Head of caudate nucleus (tissue), 42 donors: Measurements from ENCODE around the gene ZNF236.
"Not testable (repeated sequence)": the region's sequence is repeated elsewhere in the genome, so short reads cannot be mapped to it uniquely, and the experiment has no call there.

Source experiments
- DNase-seq, 42 donors: peaks; one replicate each; pipeline versions ENCODE4 v3.0.0 to v3.0.0-alpha.2; 2020 to 2021; ENCODE audit warnings: mixed read lengths in 7 of 42
- intact Hi-C: fragments of 100-400 bp; cut with DNase I; formaldehyde crosslinking; loops from one replicate; pipeline ENCODE4 v1.15.0; 2022

The ZNF236 gene

DNA sequence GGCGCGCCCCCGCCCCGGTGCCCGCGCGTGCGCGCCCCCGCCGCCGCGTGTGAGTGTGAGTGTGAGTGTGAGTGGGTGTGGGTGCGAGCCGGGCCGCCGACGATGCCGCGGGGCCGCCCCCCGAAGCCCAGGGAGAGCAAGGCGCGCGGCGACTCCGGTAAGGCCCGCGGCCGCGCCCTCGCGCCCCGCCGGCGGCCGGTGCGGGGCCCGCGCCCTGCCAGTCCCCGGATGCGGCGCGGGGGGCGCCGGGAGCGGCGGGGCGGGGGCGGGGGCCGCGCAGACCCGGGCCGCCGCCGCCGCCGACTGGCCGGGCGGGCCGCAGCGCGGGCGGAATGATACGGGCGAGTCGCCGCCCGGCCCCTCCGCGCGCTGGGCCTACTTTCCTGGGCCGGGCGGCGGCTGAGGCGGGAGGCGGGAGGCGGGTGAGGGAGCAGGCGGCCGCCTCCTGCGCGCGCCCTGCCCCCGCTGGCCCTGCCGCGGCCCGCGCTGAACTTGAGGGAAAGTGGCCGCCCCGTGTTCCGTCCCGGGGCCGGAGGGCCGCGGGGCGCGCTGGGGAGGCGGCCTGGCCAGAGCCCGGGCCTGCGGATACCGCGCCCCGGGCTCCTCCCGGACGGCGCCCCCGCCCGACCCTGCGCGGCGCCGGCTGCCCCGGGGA, at the start of gene ZNF236:
TSS of gene ZNF236 (plus strand) at position 52 of the 655 bp plus-strand sequence. CDS start at position 103, 51 bp downstream.
- intact Hi-C loops, result loop anchor here (10.0 kb wide), 1 partner anchor 182 kb away; no protein-coding TSS in a partner anchor
- DNase-seq, result peak in 39 of 42 donors; percentile 28 to 84 (median 69)

DNA sequence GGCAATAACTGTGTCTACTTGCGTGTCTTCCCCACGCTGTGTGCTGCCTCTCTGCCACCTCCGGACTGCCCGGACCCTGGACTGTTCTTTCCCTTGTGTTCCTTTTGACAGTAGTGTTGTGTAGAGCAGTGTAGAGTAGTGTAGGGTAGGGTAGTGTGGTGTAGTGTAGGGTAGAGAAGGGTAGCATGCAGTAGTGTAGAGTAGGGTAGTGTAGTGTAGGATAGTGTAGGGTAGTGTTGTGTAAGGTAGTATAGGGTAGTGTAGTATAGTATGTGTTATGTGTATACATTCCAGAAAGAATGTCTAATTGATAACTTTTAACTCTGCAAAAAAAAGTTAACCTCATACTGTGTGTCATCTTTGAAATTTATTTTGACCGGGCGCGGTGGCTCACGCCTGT, 49.7 kb upstream of the ZNF236 start:
- peak in 1 of 42 donors; percentile 23 for DNase-seq
- intact Hi-C loops, result no loop called here

- intact Hi-C loops, DNase-seq: not testable (repeated sequence)
Measured at GRCh38 chr18:76777036-76777435, 45.3 kb upstream of the ZNF236 start.

DNA sequence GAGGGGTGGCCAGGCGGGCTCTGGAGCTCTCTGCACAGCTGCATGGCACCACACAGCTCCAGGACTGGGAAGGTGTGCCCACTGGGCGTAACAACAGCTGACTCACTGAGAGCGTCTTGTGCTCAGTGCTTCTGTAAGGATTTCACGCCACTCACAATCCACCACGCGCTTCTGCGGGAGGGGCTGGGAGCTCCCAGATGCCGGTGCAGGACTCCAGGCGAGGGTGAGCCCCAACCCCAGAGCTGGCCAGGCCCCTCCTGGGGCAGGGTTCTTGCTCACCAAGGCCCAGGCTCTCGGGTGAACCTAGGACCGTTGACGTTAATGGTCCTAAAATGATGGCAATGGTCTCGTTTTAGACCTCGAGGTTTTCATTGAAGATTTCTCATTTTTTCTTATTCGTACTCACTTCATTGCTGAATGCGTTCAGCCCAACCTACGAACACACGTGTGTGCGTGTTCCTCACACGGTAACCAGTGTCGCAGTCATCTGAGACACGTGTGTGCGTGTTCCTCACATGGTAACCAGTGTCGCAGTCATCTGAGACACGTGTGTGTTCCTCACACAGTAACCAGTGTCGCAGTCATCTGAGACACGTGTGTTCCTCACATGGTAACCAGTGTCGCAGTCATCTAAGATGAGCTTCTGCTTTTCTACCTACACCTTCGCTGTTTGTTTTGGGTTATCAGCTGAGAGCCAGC, 38.4 kb upstream of the ZNF236 start:
- intact Hi-C loops, result no loop called here

DNA sequence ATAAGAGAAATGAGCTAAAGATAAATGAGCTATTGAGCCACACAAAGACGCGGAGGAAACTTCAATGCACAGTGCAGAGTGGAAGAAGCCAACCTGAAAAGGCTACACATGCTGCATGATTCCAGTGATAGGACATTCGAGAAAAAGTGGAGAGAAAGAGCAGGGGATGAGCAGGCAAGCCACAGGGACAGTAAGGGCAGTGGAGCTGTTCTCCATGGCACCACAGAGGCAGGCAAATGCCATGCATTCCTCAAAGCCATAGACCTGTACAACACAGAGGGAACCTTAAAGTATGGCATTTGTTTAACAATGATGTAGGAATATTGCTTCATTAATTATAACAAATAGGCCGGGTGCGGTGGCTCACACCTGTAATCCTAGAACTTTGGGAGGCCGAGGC, 36.5 kb upstream of the ZNF236 start:
- peak in 2 of 42 donors; percentile 4 to 10 for DNase-seq
- intact Hi-C loops, result no loop called here

More for the DNA sequence above, 38.4 kb upstream of the ZNF236 start:
- peak in 1 of 42 donors; percentile 33 for DNase-seq

DNA sequence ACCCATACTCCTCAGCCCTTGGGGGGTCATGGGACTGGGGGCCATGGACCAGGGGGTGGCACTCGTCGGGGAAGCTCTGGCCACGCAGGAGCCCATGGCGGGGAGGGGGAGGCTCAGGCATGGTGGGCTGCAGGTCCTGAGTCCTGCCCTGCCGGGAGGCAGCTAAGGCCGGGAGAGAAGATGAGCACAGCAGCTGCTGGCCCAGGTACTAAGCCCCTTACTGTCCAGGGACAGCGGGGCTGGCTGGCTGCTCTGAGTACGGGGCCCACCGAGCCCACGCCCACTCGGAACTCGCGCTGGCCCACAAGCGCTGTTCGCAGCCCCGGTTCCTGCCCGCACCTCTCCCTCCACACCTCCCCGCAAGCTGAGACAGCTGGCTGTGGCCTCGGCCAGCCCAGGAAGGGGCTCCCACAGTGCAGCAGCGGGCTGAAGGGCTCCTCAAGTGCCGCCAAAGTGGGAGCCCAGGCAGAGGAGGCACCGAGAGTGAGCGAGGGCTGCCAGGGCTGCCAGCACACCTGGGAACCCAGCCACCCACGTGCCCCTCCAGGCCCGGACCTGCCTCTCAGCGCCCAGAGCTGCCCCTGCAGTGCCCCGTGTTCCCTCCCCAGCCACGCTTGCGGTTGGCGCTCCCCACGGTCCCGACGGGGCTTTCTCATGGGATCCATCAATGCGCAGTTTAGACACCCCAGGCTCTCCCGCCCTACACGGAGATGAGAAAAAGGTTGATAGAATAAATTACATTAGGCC, 33.6 kb upstream of the ZNF236 start:
- intact Hi-C loops, result no loop called here
- DNase-seq, result no peak

DNA sequence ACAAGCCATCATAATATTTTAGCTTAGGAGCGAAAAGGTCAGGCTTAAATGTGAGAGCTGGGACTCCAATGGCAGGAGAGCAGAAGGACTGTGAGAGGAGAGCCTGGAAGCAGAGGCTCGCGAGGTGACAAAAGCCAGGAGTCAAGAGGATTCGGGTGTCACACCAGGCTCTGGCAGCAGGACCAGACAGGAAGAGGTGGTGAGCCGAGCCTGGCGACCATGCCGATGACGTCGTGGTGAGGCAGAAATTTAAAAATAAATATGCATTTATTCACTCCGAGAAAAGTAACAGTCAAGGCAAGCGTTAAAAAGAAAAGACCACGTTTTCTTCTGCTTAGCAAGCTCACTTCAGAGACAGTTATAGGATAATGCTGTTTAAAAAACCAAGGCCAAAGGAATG, 31.3 kb upstream of the ZNF236 start:
- DNase-seq, result no peak
- intact Hi-C loops, result no loop called here

DNA sequence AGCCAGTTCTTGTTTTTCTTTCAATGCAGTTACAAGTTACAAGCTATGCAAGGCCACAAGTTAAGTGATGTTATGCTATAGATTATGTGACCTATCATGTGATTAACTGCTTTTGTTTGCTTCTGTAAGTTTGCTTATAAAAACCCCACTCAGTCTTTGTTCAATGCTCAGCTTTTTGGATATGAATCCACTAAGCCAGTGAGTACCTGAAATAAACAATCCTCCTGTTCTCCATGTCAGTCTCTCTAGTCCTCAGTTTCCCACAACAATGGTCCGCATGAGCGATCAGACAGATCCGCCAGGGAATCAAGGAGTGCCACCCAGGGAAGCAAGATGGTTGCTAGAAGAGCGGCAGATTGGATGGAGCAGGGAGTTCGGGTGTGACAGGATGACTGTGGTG, 30.7 kb upstream of the ZNF236 start:
- DNase-seq, result no peak
- intact Hi-C loops, result no loop called here

- intact Hi-C loops, result no loop called here
- no peak for DNase-seq
Measured at GRCh38 chr18:76794326-76794725, 28.0 kb upstream of the ZNF236 start.

DNA sequence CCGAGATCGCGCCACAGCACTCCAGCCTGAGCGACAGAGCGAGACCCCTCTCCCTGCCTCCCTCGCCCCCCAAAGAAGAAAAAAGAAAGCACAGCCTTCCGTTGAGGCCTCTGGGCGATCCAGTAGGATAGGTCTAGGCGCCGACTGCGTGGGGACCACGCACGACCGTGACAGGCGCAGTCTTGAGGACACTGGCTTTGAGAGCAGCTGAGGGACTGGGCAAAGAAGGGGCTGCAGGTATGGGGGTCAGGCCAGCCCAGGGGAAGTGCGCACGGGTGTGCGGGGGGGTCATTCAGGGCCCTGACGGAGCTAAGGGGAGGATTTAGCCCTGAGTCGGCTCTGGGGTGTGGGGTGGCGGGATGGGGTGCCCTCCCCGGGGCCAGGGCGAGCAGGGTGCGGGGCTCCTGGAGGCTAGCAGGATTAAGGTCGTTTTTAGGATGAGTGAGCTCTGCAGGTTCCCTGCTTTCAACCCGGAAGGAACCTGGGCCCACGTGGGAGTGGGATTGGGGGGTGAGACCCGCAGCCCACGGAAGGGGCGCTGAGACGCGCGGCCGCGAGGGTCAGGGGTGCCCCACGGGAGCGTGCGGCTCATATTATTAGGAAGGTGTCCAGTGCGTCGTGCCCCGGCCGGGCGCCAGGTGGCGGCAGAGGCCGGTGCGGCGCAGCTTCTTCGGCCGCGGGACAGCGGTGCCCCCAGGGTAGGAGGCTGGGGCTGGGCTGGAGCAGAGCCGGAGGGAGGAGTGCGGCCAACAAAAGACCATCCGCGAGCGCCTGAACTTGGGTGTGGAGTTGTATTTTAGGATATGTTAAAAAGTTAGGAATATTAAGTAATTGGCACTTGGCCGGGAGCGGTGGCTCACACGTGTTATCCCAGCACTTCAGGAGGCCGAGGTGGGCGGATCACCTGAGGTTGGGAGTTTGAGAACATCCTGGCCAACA, 20.5 kb upstream of the ZNF236 start:
- peak in 40 of 42 donors; percentile 10 to 80 (median 53) for DNase-seq
- intact Hi-C loops, result no loop called here

GRCh38 chr18:76803413-76803812, 18.9 kb upstream of the ZNF236 start:
- intact Hi-C loops, result no loop called here
- DNase-seq, result no peak

DNA sequence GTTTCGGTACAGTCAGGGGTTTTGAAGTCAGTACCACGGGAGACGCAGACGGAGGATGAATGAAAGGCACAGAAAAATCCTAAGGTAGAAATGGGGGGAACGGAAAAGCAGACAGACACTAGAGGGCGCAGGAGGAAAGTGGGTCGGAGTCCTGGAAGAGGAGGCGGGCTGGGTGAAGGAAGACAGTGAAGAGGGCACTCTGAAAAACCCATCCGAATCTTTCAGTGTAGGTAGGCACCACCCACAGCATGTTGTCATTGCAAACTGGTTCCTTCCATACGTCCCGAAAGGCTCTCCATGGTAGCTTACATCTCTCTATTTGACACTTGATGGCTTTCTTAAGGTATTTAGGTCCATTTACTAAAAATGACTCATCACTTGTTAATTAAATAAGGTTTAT, 18.5 kb upstream of the ZNF236 start:
- intact Hi-C loops, result no loop called here
- DNase-seq, result peak; percentile 35 to 90 (median 71)

GRCh38 chr18:76805221-76805620, 17.1 kb upstream of the ZNF236 start:
- intact Hi-C loops, result no loop called here
- peak in 1 of 42 donors; percentile 31 for DNase-seq

GRCh38 chr18:76806301-76806700, 16.1 kb upstream of the ZNF236 start:
- peak in 1 of 42 donors; percentile 29 for DNase-seq
- intact Hi-C loops, result no loop called here

GRCh38 chr18:76808561-76808960, 13.8 kb upstream of the ZNF236 start:
- peak in 2 of 42 donors; percentile 18 to 25 for DNase-seq
- intact Hi-C loops, result no loop called here

- intact Hi-C loops, result not testable (repeated sequence)
- DNase-seq, result peak in 1 of 42 donors; percentile 13
Measured at GRCh38 chr18:76811530-76811929, 10.8 kb upstream of the ZNF236 start.

GRCh38 chr18:76814256-76814655, 8.1 kb upstream of the ZNF236 start:
- intact Hi-C loops, result no loop called here
- peak in 1 of 42 donors; percentile 4 for DNase-seq

GRCh38 chr18:76816127-76816526, 6.2 kb upstream of the ZNF236 start:
- DNase-seq, result peak in 1 of 42 donors; percentile 40
- intact Hi-C loops, result no loop called here
